Activated CD4-positive, alpha-beta memory T cell treated with anti-CD3 and anti-CD28 coated beads, Interleukin-2, amount 10 ng/mL, durations not matched to agents 7 days and 5 days (primary cell): ENCODE data around the gene VMAC. TPM values are rescaled to one million over a fixed set of nuclear protein-coding genes. Genes with fewer than 3 reads are reported as not detected.
"Not testable (repeated sequence)": the region's sequence is repeated elsewhere in the genome, so short reads cannot be mapped to it uniquely, and the experiment has no call there.

Experiments
- CTCF ChIA-PET: fragments of 350-600 bp; sonication (Branson Sonifier 250); formaldehyde crosslinking; loops from one replicate; lab custom pipeline; 2021; ENCODE audit warnings: antibody characterized with exemption, inconsistent platforms; lab: Charles Lee
- POLR2A ChIA-PET: fragments of 350-600 bp; sonication (Branson Sonifier 250); formaldehyde crosslinking; loops from one replicate; lab custom pipeline; 2021; ENCODE audit warnings: antibody characterized with exemption; lab: Charles Lee
- DNase-seq: peaks from one replicate; pipeline ENCODE4 v3.0.0-alpha.2; 2020
- H3K27ac Mint-ChIP-seq: one replicate; pipeline ENCODE4 v1.8.0; 2021; ENCODE audit warnings: mild to moderate bottlenecking, mixed read lengths
- H3K27me3 Mint-ChIP-seq: one replicate; pipeline ENCODE4 v1.8.0; 2021; ENCODE audit warnings: mixed read lengths
- H3K36me3 Mint-ChIP-seq: one replicate; pipeline ENCODE4 v1.8.0; 2021; ENCODE audit warnings: low read depth, mixed read lengths
- H3K4me1 Mint-ChIP-seq: one replicate; pipeline ENCODE4 v1.8.0; 2021; ENCODE audit warnings: mixed read lengths
- H3K4me3 Mint-ChIP-seq: one replicate; pipeline ENCODE4 v1.8.0; 2021; ENCODE audit warnings: mild to moderate bottlenecking, mixed read lengths
- H3K9me3 Mint-ChIP-seq: one replicate; pipeline ENCODE4 v1.8.0; 2021; ENCODE audit warnings: mixed read lengths
- total RNA-seq, 2 experiments: library from RNA; stranded (reverse); gene quantifications; one replicate each; pipeline ENCODE4 v1.2.3, GENCODE V29; 2021

Gene VMAC
- total RNA-seq, 2 experiments from 2014 or later = 7.6 to 7.9 TPM

- no peaks in the 10 kb centered on the region for H3K36me3 Mint-ChIP-seq
- no peak for DNase-seq
- no peak overlapping the region for H3K27ac Mint-ChIP-seq
- POLR2A ChIA-PET = no interaction called here
- H3K4me3 Mint-ChIP-seq = no peak overlapping the region
- peaks cover 2% of the 10 kb centered on the region for H3K27me3 Mint-ChIP-seq
- CTCF ChIA-PET = no interaction called here
- H3K4me1 Mint-ChIP-seq = no peaks in the 10 kb centered on the region
- H3K9me3 Mint-ChIP-seq = no peaks in the 10 kb centered on the region
Measured at GRCh38 chr19:5877427-5877826, 27.2 kb upstream of the VMAC start.

DNA sequence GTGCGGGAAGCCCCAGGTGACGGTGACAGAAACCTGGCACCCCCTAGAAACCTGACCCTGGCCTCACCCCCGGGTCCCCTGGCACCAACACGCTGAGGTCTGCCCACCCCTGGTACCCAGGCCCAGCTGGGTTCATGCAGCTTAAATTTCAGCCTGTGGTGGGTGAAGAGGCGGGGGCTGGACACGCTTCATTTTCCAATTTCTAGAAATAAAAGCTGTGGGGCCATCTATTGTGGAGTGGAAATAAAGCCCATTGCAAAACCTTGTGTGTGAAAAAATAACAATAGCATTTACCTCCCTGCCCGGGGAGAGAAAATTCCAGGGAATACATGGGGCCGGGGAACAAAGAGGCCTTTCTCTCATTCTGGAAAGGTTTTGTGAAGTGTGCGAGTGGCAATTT is 26.8 kb upstream of the VMAC start:
- H3K36me3 Mint-ChIP-seq = no peaks in the 10 kb centered on the region
- ChIA-PET CTCF (no interaction called here), POLR2A (no interaction called here)
- no peak overlapping the region for H3K27ac Mint-ChIP-seq
- H3K4me1 Mint-ChIP-seq = no peaks in the 10 kb centered on the region
- no peak for DNase-seq
- H3K27me3 Mint-ChIP-seq = peaks cover 2% of the 10 kb centered on the region
- no peaks in the 10 kb centered on the region for H3K9me3 Mint-ChIP-seq
- H3K4me3 Mint-ChIP-seq = no peak overlapping the region

DNA sequence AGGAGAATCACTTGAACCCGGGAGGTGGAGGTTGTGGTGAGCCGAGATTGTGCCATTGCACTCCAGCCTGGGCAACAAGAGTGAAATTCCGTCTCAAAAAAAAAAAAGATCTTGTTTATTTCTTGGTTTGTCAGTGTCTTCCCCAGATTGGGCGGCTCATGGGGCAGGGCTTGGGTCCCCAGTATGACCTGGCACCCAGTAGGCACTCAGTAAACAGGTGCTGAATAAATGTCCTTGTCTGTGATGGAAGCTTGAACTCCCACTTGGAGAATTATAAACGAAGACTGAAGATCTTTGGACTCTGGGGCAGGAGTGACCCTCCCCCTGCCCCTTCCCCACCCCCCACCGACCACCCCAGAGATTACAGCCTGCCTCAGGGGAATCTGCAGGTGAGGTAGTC is 24.5 kb upstream of the VMAC start:
- Mint-ChIP-seq H3K36me3 (no peaks in the 10 kb centered on the region), H3K9me3 (no peaks in the 10 kb centered on the region), H3K27me3 (peaks cover 3% of the 10 kb centered on the region), H3K4me3 (no peak overlapping the region), H3K27ac (no peak overlapping the region), H3K4me1 (no peaks in the 10 kb centered on the region)
- POLR2A ChIA-PET = no interaction called here
- CTCF ChIA-PET = no interaction called here
- DNase-seq = no peak

- H3K9me3 Mint-ChIP-seq = no peaks in the 10 kb centered on the region
- no peak for DNase-seq
- H3K4me1 Mint-ChIP-seq = no peaks in the 10 kb centered on the region
- peaks cover 3% of the 10 kb centered on the region for H3K27me3 Mint-ChIP-seq
- H3K27ac Mint-ChIP-seq = no peak overlapping the region
- no peaks in the 10 kb centered on the region for H3K36me3 Mint-ChIP-seq
- ChIA-PET CTCF (no interaction called here), POLR2A (no interaction called here)
- no peak overlapping the region for H3K4me3 Mint-ChIP-seq
Measured at GRCh38 chr19:5880604-5881078, 24.0 kb upstream of the VMAC start.

DNA sequence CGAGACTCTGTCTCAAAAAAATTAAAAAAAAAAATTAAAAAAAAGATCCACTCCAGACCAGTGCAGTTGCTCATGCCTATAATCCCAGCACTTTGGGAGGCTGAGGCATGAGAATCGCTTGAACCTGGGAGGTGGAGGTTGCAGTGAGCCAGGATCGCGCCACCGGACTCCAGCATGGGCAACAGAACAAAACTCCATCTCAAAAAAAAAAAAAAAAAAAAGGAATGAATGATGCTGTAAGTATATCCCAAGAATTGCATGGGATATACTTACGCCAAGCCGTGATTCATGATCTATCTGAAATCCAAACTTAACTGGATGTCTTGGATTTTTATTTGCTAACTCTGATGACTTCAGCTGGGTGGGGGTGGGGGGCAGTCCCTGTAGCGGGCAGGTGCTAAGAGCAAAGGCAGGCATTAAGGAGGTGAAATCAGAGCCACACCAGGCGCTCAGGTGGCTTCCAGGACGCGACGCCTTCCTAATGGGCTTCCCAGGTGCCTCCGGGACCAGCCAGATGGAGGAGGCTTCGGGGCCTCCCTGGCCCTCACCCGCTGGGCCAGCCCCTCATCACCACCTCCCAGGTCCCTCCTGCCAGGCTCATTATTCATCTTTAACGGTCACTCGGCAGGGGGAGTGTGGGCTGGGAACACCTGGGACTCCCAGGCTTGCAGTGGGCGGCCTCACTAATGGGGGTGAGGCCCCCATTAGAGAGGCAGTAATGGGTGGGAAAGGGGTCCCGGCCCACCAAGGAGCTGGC is 23.0 kb upstream of the VMAC start:
- Mint-ChIP-seq H3K27ac (no peak overlapping the region), H3K4me3 (no peak overlapping the region), H3K36me3 (no peaks in the 10 kb centered on the region), H3K4me1 (no peaks in the 10 kb centered on the region), H3K9me3 (no peaks in the 10 kb centered on the region), H3K27me3 (peaks cover 3% of the 10 kb centered on the region)
- POLR2A ChIA-PET = interaction anchor here (1.2 kb wide), 1 partner anchor 9 kb away, joined by 3 read pairs; no protein-coding TSS in a partner anchor
- CTCF ChIA-PET = no interaction called here
- no peak for DNase-seq

- H3K27me3 Mint-ChIP-seq = peaks cover 3% of the 10 kb centered on the region
- no peak overlapping the region for H3K27ac Mint-ChIP-seq
- H3K36me3 Mint-ChIP-seq = no peaks in the 10 kb centered on the region
- no peaks in the 10 kb centered on the region for H3K4me1 Mint-ChIP-seq
- ChIA-PET POLR2A (interaction anchor here (1.2 kb wide), 1 partner anchor 9 kb away, joined by 3 read pairs; no protein-coding TSS in a partner anchor), CTCF (no interaction called here)
- DNase-seq = no peak
- H3K9me3 Mint-ChIP-seq = no peaks in the 10 kb centered on the region
- H3K4me3 Mint-ChIP-seq = no peak overlapping the region
Measured at GRCh38 chr19:5882421-5882968, 22.2 kb upstream of the VMAC start.

GRCh38 chr19:5883157-5883873 is 21.4 kb upstream of the VMAC start:
- H3K27ac Mint-ChIP-seq, CTCF ChIA-PET, H3K36me3 Mint-ChIP-seq: not testable (repeated sequence)

DNA sequence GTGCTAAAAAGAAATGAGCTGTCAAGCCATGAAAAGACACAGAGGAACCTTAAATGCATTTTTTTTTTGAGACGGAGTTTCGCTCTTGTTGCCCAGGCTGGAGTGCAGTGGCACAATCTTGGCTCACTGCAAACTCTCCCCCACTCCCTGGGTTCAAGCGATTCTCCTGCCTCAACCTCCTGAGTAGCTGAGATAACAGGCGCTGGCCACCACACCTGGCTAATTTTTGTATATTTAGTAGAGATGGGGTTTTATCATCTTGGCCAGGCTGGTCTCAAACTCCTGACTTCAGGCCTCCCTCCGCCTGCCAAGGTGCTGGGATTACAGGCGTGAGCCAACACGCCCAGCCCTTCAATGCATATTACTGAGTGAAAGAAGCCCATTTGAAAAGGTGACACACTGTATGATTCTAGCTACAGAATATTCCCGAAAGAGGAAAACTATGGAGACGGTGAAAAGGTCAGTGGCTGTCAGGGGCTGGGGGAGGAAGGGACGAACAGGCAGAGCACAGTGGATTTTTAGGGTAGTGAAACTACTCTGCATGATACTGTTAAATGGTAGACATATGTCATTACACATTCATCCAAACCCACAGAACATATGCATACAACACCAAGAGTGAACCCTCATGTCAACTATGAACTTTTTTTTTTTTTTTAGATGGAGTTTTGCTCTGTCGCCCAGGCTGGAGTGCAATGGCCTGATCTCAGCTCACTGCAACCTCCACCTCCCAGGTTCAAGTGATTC is 20.4 kb upstream of the VMAC start:
- CTCF ChIA-PET = interaction anchor here (1.0 kb wide), 1 partner anchor 80 kb away, joined by 3 read pairs; no protein-coding TSS in a partner anchor
- H3K4me1 Mint-ChIP-seq, H3K4me3 Mint-ChIP-seq: not testable (repeated sequence)

More at GRCh38 chr19:5883157-5883873, 21.4 kb upstream of the VMAC start:
- H3K9me3 Mint-ChIP-seq, H3K4me1 Mint-ChIP-seq, POLR2A ChIA-PET, H3K27me3 Mint-ChIP-seq, DNase-seq, H3K4me3 Mint-ChIP-seq: not testable (repeated sequence)

GRCh38 chr19:5889288-5889971 is 15.2 kb upstream of the VMAC start:
- H3K36me3 Mint-ChIP-seq = no peaks in the 10 kb centered on the region
- H3K27me3 Mint-ChIP-seq = no peaks in the 10 kb centered on the region
- no peak overlapping the region for H3K27ac Mint-ChIP-seq
- CTCF ChIA-PET = no interaction called here
- H3K4me3 Mint-ChIP-seq = no peak overlapping the region
- DNase-seq = no peak
- H3K4me1 Mint-ChIP-seq = no peaks in the 10 kb centered on the region
- no peaks in the 10 kb centered on the region for H3K9me3 Mint-ChIP-seq
- POLR2A ChIA-PET = no interaction called here

More for the DNA sequence above, 20.4 kb upstream of the VMAC start:
- H3K27me3 Mint-ChIP-seq, H3K9me3 Mint-ChIP-seq, DNase-seq, H3K36me3 Mint-ChIP-seq, POLR2A ChIA-PET, H3K27ac Mint-ChIP-seq: not testable (repeated sequence)

DNA sequence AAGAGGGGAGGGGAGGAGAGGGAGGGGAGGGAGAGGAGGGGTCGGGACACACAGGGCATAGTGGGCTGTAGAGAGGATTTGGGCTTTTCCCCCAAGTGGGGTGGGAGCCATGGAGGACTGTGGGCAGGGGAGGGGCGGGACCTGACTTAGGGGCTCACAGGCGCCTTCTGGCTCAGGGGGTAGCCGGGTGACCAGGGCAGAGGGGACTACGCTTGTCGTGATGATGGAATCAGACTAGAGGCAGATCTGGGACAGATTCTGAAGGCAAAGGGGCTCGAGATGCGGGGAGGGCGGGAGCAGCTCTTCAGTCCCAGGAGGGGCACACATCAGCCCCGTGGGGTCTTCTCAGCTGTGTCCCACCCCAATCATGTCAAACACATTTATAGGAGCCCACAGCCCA is 14.6 kb upstream of the VMAC start:
- DNase-seq = no peak
- Mint-ChIP-seq H3K27ac (no peak overlapping the region), H3K4me3 (no peak overlapping the region), H3K27me3 (no peaks in the 10 kb centered on the region), H3K9me3 (no peaks in the 10 kb centered on the region), H3K4me1 (no peaks in the 10 kb centered on the region), H3K36me3 (no peaks in the 10 kb centered on the region)
- ChIA-PET CTCF (no interaction called here), POLR2A (no interaction called here)

GRCh38 chr19:5891572-5891937 is 13.1 kb upstream of the VMAC start:
- Mint-ChIP-seq H3K9me3 (no peaks in the 10 kb centered on the region), H3K27ac (no peak overlapping the region), H3K36me3 (peaks cover 2% of the 10 kb centered on the region), H3K4me3 (no peak overlapping the region), H3K4me1 (no peaks in the 10 kb centered on the region), H3K27me3 (no peaks in the 10 kb centered on the region)
- ChIA-PET CTCF (no interaction called here), POLR2A (interaction anchor here (0.8 to 1.7 kb wide), 3 partner anchors 9 to 63 kb away, joined by 3 to 4 read pairs (median 3); no protein-coding TSS in a partner anchor)
- no peak for DNase-seq

- ChIA-PET POLR2A (interaction anchor here (1.7 kb wide), 1 partner anchor 63 kb away, joined by 4 read pairs; no protein-coding TSS in a partner anchor), CTCF (no interaction called here)
- H3K36me3 Mint-ChIP-seq = peaks cover 2% of the 10 kb centered on the region
- no peaks in the 10 kb centered on the region for H3K4me1 Mint-ChIP-seq
- H3K27ac Mint-ChIP-seq = no peak overlapping the region
- H3K9me3 Mint-ChIP-seq = no peaks in the 10 kb centered on the region
- no peak for DNase-seq
- H3K4me3 Mint-ChIP-seq = no peak overlapping the region
- H3K27me3 Mint-ChIP-seq = no peaks in the 10 kb centered on the region
Measured at GRCh38 chr19:5891938-5892771, 12.5 kb upstream of the VMAC start.
